ENCODE results near the gene KCNT1.

KCNT1 gene

GRCh38 chr9:135762921-135763320, 60.9 kb downstream of the KCNT1 start:
- in situ Hi-C loops (cut with MboI; ENCODE audit: low sequenced_read_pairs) = no loop called here

GRCh38 chr9:135763716-135764446, 61.9 kb downstream of the KCNT1 start:
- in situ Hi-C loops (cut with MboI; ENCODE audit: low sequenced_read_pairs) = no loop called here

- in situ Hi-C loops (cut with MboI; ENCODE audit: low sequenced_read_pairs) = no loop called here
Measured at GRCh38 chr9:135764731-135765130, 62.7 kb downstream of the KCNT1 start.

GRCh38 chr9:135765416-135765815, 63.4 kb downstream of the KCNT1 start:
- in situ Hi-C loops (cut with MboI; ENCODE audit: low sequenced_read_pairs) = no loop called here

- in situ Hi-C loops (cut with MboI; ENCODE audit: low sequenced_read_pairs) = no loop called here
Measured at GRCh38 chr9:135766251-135766650, 64.3 kb downstream of the KCNT1 start.

GRCh38 chr9:135766707-135767106, 64.7 kb downstream of the KCNT1 start:
- in situ Hi-C loops (cut with MboI; ENCODE audit: low sequenced_read_pairs) = no loop called here

- in situ Hi-C loops (cut with MboI; ENCODE audit: low sequenced_read_pairs) = no loop called here
Measured at GRCh38 chr9:135768516-135769218, 66.7 kb downstream of the KCNT1 start.

GRCh38 chr9:135769489-135770202, 67.7 kb downstream of the KCNT1 start:
- in situ Hi-C loops (cut with MboI; ENCODE audit: low sequenced_read_pairs) = no loop called here

GRCh38 chr9:135770203-135770535, 68.2 kb downstream of the KCNT1 start:
- in situ Hi-C loops (cut with MboI; ENCODE audit: low sequenced_read_pairs) = no loop called here

GRCh38 chr9:135770771-135771170, 68.8 kb downstream of the KCNT1 start:
- in situ Hi-C loops (cut with MboI; ENCODE audit: low sequenced_read_pairs) = no loop called here

GRCh38 chr9:135771401-135772051, 69.5 kb downstream of the KCNT1 start:
- in situ Hi-C loops (cut with MboI; ENCODE audit: low sequenced_read_pairs) = no loop called here

GRCh38 chr9:135772056-135772646, 70.2 kb downstream of the KCNT1 start:
- in situ Hi-C loops (cut with MboI; ENCODE audit: low sequenced_read_pairs) = no loop called here

- in situ Hi-C loops (cut with MboI; ENCODE audit: low sequenced_read_pairs) = no loop called here
Measured at GRCh38 chr9:135772702-135773493, 70.9 kb downstream of the KCNT1 start.

GRCh38 chr9:135773530-135774238, 71.7 kb downstream of the KCNT1 start:
- in situ Hi-C loops (cut with MboI; ENCODE audit: low sequenced_read_pairs) = no loop called here

- in situ Hi-C loops (cut with MboI; ENCODE audit: low sequenced_read_pairs) = no loop called here
Measured at GRCh38 chr9:135774239-135774747, 72.3 kb downstream of the KCNT1 start.

GRCh38 chr9:135774794-135775525, 73.0 kb downstream of the KCNT1 start:
- in situ Hi-C loops (cut with MboI; ENCODE audit: low sequenced_read_pairs) = no loop called here

- in situ Hi-C loops (cut with MboI; ENCODE audit: low sequenced_read_pairs) = no loop called here
Measured at GRCh38 chr9:135775911-135776310, 73.9 kb downstream of the KCNT1 start.

- in situ Hi-C loops (cut with MboI; ENCODE audit: low sequenced_read_pairs) = no loop called here
Measured at GRCh38 chr9:135776893-135777622, 75.1 kb downstream of the KCNT1 start.

Measured in HL-60/S4 treated with retinoic acid at 250 ng/mL for 4 days and 3 days (cell line).